Measurements from ENCODE around the gene MARK2.

MARK2 gene

GRCh38 chr11:63889344-63889743 lies 50.4 kb downstream of the MARK2 start:
- H3K27me3 ChIP-seq (ENCODE audit: control insufficient read depth, insufficient read depth, low read length), result no peaks in the 10 kb centered on the region
- peak overlapping the region; percentile 20 for H3K9ac ChIP-seq (ENCODE audit: low read depth, low read length)
- H3K36me3 ChIP-seq (ENCODE audit: control insufficient read depth, insufficient read depth, low read length), result no peaks in the 10 kb centered on the region
- H3K4me1 ChIP-seq (ENCODE audit: control insufficient read depth, insufficient read depth, low read length), result peaks cover 16% of the 10 kb centered on the region
- no peak overlapping the region for H3K4me3 ChIP-seq (ENCODE audit: low read depth, low read length)
- H3K9me3 ChIP-seq (ENCODE audit: control insufficient read depth, insufficient read depth, low read length), result no peaks in the 10 kb centered on the region

GRCh38 chr11:63890368-63890767 lies 51.5 kb downstream of the MARK2 start:
- Histone ChIP-seq H3K4me1 (ENCODE audit: control insufficient read depth, insufficient read depth, low read length) (peaks cover 16% of the 10 kb centered on the region), H3K36me3 (ENCODE audit: control insufficient read depth, insufficient read depth, low read length) (peaks cover 8% of the 10 kb centered on the region), H3K4me3 (ENCODE audit: low read depth, low read length) (no peak overlapping the region), H3K9me3 (ENCODE audit: control insufficient read depth, insufficient read depth, low read length) (no peaks in the 10 kb centered on the region), H3K9ac (ENCODE audit: low read depth, low read length) (peak overlapping the region; percentile 26), H3K27me3 (ENCODE audit: control insufficient read depth, insufficient read depth, low read length) (no peaks in the 10 kb centered on the region)

GRCh38 chr11:63892228-63892627 lies 53.3 kb downstream of the MARK2 start:
- Histone ChIP-seq H3K4me3 (ENCODE audit: low read depth, low read length) (no peak overlapping the region), H3K36me3 (ENCODE audit: control insufficient read depth, insufficient read depth, low read length) (peaks cover 8% of the 10 kb centered on the region), H3K9me3 (ENCODE audit: control insufficient read depth, insufficient read depth, low read length) (no peaks in the 10 kb centered on the region), H3K4me1 (ENCODE audit: control insufficient read depth, insufficient read depth, low read length) (peaks cover 15% of the 10 kb centered on the region), H3K9ac (ENCODE audit: low read depth, low read length) (no peak overlapping the region), H3K27me3 (ENCODE audit: control insufficient read depth, insufficient read depth, low read length) (no peaks in the 10 kb centered on the region)

GRCh38 chr11:63893355-63893754 lies 54.4 kb downstream of the MARK2 start:
- Histone ChIP-seq H3K36me3 (ENCODE audit: control insufficient read depth, insufficient read depth, low read length) (peaks cover 11% of the 10 kb centered on the region), H3K4me1 (ENCODE audit: control insufficient read depth, insufficient read depth, low read length) (peaks cover 5% of the 10 kb centered on the region), H3K4me3 (ENCODE audit: low read depth, low read length) (no peak overlapping the region), H3K9ac (ENCODE audit: low read depth, low read length) (no peak overlapping the region), H3K9me3 (ENCODE audit: control insufficient read depth, insufficient read depth, low read length) (no peaks in the 10 kb centered on the region), H3K27me3 (ENCODE audit: control insufficient read depth, insufficient read depth, low read length) (no peaks in the 10 kb centered on the region)

- Histone ChIP-seq H3K9me3 (ENCODE audit: control insufficient read depth, insufficient read depth, low read length) (no peaks in the 10 kb centered on the region), H3K27me3 (ENCODE audit: control insufficient read depth, insufficient read depth, low read length) (no peaks in the 10 kb centered on the region), H3K36me3 (ENCODE audit: control insufficient read depth, insufficient read depth, low read length) (peaks cover 37% of the 10 kb centered on the region), H3K4me3 (ENCODE audit: low read depth, low read length) (no peak overlapping the region), H3K4me1 (ENCODE audit: control insufficient read depth, insufficient read depth, low read length) (no peaks in the 10 kb centered on the region), H3K9ac (ENCODE audit: low read depth, low read length) (no peak overlapping the region)
Observed at GRCh38 chr11:63896071-63896470, 57.2 kb downstream of the MARK2 start.

- H3K36me3 ChIP-seq (ENCODE audit: control insufficient read depth, insufficient read depth, low read length), result peaks cover 50% of the 10 kb centered on the region
- no peak overlapping the region for H3K4me3 ChIP-seq (ENCODE audit: low read depth, low read length)
- no peaks in the 10 kb centered on the region for H3K4me1 ChIP-seq (ENCODE audit: control insufficient read depth, insufficient read depth, low read length)
- H3K9ac ChIP-seq (ENCODE audit: low read depth, low read length), result no peak overlapping the region
- no peaks in the 10 kb centered on the region for H3K27me3 ChIP-seq (ENCODE audit: control insufficient read depth, insufficient read depth, low read length)
- H3K9me3 ChIP-seq (ENCODE audit: control insufficient read depth, insufficient read depth, low read length), result no peaks in the 10 kb centered on the region
Observed at GRCh38 chr11:63897459-63898146, 58.7 kb downstream of the MARK2 start.

- no peaks in the 10 kb centered on the region for H3K27me3 ChIP-seq (ENCODE audit: control insufficient read depth, insufficient read depth, low read length)
- no peaks in the 10 kb centered on the region for H3K9me3 ChIP-seq (ENCODE audit: control insufficient read depth, insufficient read depth, low read length)
- H3K4me3 ChIP-seq (ENCODE audit: low read depth, low read length), result no peak overlapping the region
- H3K4me1 ChIP-seq (ENCODE audit: control insufficient read depth, insufficient read depth, low read length), result no peaks in the 10 kb centered on the region
- H3K36me3 ChIP-seq (ENCODE audit: control insufficient read depth, insufficient read depth, low read length), result peaks cover 70% of the 10 kb centered on the region
- H3K9ac ChIP-seq (ENCODE audit: low read depth, low read length), result no peak overlapping the region
Observed at GRCh38 chr11:63901660-63902059, 62.8 kb downstream of the MARK2 start.

GRCh38 chr11:63903884-63904283 lies 65.0 kb downstream of the MARK2 start:
- Histone ChIP-seq H3K27me3 (ENCODE audit: control insufficient read depth, insufficient read depth, low read length) (no peaks in the 10 kb centered on the region), H3K4me1 (ENCODE audit: control insufficient read depth, insufficient read depth, low read length) (peaks cover 12% of the 10 kb centered on the region), H3K9me3 (ENCODE audit: control insufficient read depth, insufficient read depth, low read length) (no peaks in the 10 kb centered on the region), H3K36me3 (ENCODE audit: control insufficient read depth, insufficient read depth, low read length) (peaks cover 67% of the 10 kb centered on the region), H3K9ac (ENCODE audit: low read depth, low read length) (no peak overlapping the region), H3K4me3 (ENCODE audit: low read depth, low read length) (no peak overlapping the region)

- Histone ChIP-seq H3K9me3 (ENCODE audit: control insufficient read depth, insufficient read depth, low read length) (no peaks in the 10 kb centered on the region), H3K4me1 (ENCODE audit: control insufficient read depth, insufficient read depth, low read length) (peaks cover 14% of the 10 kb centered on the region), H3K27me3 (ENCODE audit: control insufficient read depth, insufficient read depth, low read length) (no peaks in the 10 kb centered on the region), H3K4me3 (ENCODE audit: low read depth, low read length) (no peak overlapping the region), H3K9ac (ENCODE audit: low read depth, low read length) (no peak overlapping the region), H3K36me3 (ENCODE audit: control insufficient read depth, insufficient read depth, low read length) (peaks cover 60% of the 10 kb centered on the region)
Observed at GRCh38 chr11:63904743-63905142, 65.8 kb downstream of the MARK2 start.

- Histone ChIP-seq H3K4me3 (ENCODE audit: low read depth, low read length) (no peak overlapping the region), H3K4me1 (ENCODE audit: control insufficient read depth, insufficient read depth, low read length) (peaks cover 16% of the 10 kb centered on the region), H3K9ac (ENCODE audit: low read depth, low read length) (no peak overlapping the region), H3K9me3 (ENCODE audit: control insufficient read depth, insufficient read depth, low read length) (no peaks in the 10 kb centered on the region), H3K27me3 (ENCODE audit: control insufficient read depth, insufficient read depth, low read length) (no peaks in the 10 kb centered on the region), H3K36me3 (ENCODE audit: control insufficient read depth, insufficient read depth, low read length) (peaks cover 55% of the 10 kb centered on the region)
Observed at GRCh38 chr11:63905179-63905578, 66.3 kb downstream of the MARK2 start.

GRCh38 chr11:63906087-63906486 lies 67.2 kb downstream of the MARK2 start:
- no peaks in the 10 kb centered on the region for H3K27me3 ChIP-seq (ENCODE audit: control insufficient read depth, insufficient read depth, low read length)
- no peak overlapping the region for H3K4me3 ChIP-seq (ENCODE audit: low read depth, low read length)
- H3K4me1 ChIP-seq (ENCODE audit: control insufficient read depth, insufficient read depth, low read length), result peaks cover 17% of the 10 kb centered on the region
- H3K9ac ChIP-seq (ENCODE audit: low read depth, low read length), result no peak overlapping the region
- peaks cover 46% of the 10 kb centered on the region for H3K36me3 ChIP-seq (ENCODE audit: control insufficient read depth, insufficient read depth, low read length)
- H3K9me3 ChIP-seq (ENCODE audit: control insufficient read depth, insufficient read depth, low read length), result no peaks in the 10 kb centered on the region

GRCh38 chr11:63906585-63906984 lies 67.7 kb downstream of the MARK2 start:
- Histone ChIP-seq H3K4me1 (ENCODE audit: control insufficient read depth, insufficient read depth, low read length) (peaks cover 17% of the 10 kb centered on the region), H3K4me3 (ENCODE audit: low read depth, low read length) (no peak overlapping the region), H3K36me3 (ENCODE audit: control insufficient read depth, insufficient read depth, low read length) (peaks cover 43% of the 10 kb centered on the region), H3K27me3 (ENCODE audit: control insufficient read depth, insufficient read depth, low read length) (no peaks in the 10 kb centered on the region), H3K9ac (ENCODE audit: low read depth, low read length) (no peak overlapping the region), H3K9me3 (ENCODE audit: control insufficient read depth, insufficient read depth, low read length) (no peaks in the 10 kb centered on the region)

Measured in iPS-15b (cell line).